ES-I3 (cell line): ENCODE measurements around the gene GALC.
A peak's percentile ranks its signal among the peaks of the same experiment; 100 is the strongest.

ENCODE experiments used
- H3K36me3 ChIP-seq: 2 replicates; pipeline ENCODE4 v1.6.1; 2013; ENCODE audit warnings: mild to moderate bottlenecking, low read length, control low read depth, moderate library complexity; ENCODE audit not compliant: insufficient read depth
- H3K4me1 ChIP-seq: 2 replicates; pipeline ENCODE4 v1.6.1; 2013; ENCODE audit warnings: mild to moderate bottlenecking, control low read depth, low read length; ENCODE audit not compliant: insufficient read depth
- H3K9ac ChIP-seq: 2 replicates; pipeline ENCODE4 v1.6.1; 2013; ENCODE audit warnings: low read depth, mild to moderate bottlenecking, low read length, moderate library complexity
- H3K9me3 ChIP-seq: 2 replicates; pipeline ENCODE4 v1.6.1; 2013; ENCODE audit warnings: mild to moderate bottlenecking, low read length, moderate library complexity; ENCODE audit not compliant: control insufficient read depth, insufficient read depth

The GALC gene

GRCh38 chr14:87998482-87998881 lies 5.5 kb upstream of the GALC start:
- no peaks in the 10 kb centered on the region for H3K36me3 ChIP-seq
- H3K9me3 ChIP-seq, result no peaks in the 10 kb centered on the region
- peaks cover 5% of the 10 kb centered on the region for H3K4me1 ChIP-seq
- H3K9ac ChIP-seq, result no peak overlapping the region

GRCh38 chr14:87996291-87996592 lies 3.3 kb upstream of the GALC start:
- Histone ChIP-seq H3K36me3 (no peaks in the 10 kb centered on the region), H3K9me3 (no peaks in the 10 kb centered on the region), H3K4me1 (peaks cover 5% of the 10 kb centered on the region), H3K9ac (no peak overlapping the region)

GRCh38 chr14:87995500-87996290 lies 2.7 kb upstream of the GALC start:
- no peak overlapping the region for H3K9ac ChIP-seq
- H3K36me3 ChIP-seq, result no peaks in the 10 kb centered on the region
- H3K9me3 ChIP-seq, result no peaks in the 10 kb centered on the region
- peaks cover 5% of the 10 kb centered on the region for H3K4me1 ChIP-seq

GRCh38 chr14:87994974-87995373 lies 2.0 kb upstream of the GALC start:
- Histone ChIP-seq H3K36me3 (no peaks in the 10 kb centered on the region), H3K4me1 (peaks cover 5% of the 10 kb centered on the region), H3K9ac (no peak overlapping the region), H3K9me3 (no peaks in the 10 kb centered on the region)

GRCh38 chr14:87992346-87992717 lies 650 bp downstream of the GALC start:
- Histone ChIP-seq H3K9me3 (no peaks in the 10 kb centered on the region), H3K9ac (peak overlapping the region; percentile 65), H3K4me1 (peaks cover 5% of the 10 kb centered on the region), H3K36me3 (no peaks in the 10 kb centered on the region)

- no peaks in the 10 kb centered on the region for H3K4me1 ChIP-seq
These were observed 2.3 kb downstream of the GALC start for GRCh38 chr14:87990682-87991081.

GRCh38 chr14:87989956-87990299 lies 3.1 kb downstream of the GALC start:
- H3K9ac ChIP-seq, result no peak overlapping the region
- no peaks in the 10 kb centered on the region for H3K9me3 ChIP-seq
- H3K4me1 ChIP-seq, result no peaks in the 10 kb centered on the region
- no peaks in the 10 kb centered on the region for H3K36me3 ChIP-seq

More at GRCh38 chr14:87990682-87991081, 2.3 kb downstream of the GALC start:
- Histone ChIP-seq H3K36me3 (no peaks in the 10 kb centered on the region), H3K9ac (no peak overlapping the region), H3K9me3 (no peaks in the 10 kb centered on the region)

- Histone ChIP-seq H3K9ac (no peak overlapping the region), H3K36me3 (no peaks in the 10 kb centered on the region), H3K4me1 (no peaks in the 10 kb centered on the region), H3K9me3 (no peaks in the 10 kb centered on the region)
These were observed 3.6 kb downstream of the GALC start for GRCh38 chr14:87989221-87989955.

- Histone ChIP-seq H3K9me3 (no peaks in the 10 kb centered on the region), H3K4me1 (no peaks in the 10 kb centered on the region), H3K9ac (no peak overlapping the region), H3K36me3 (no peaks in the 10 kb centered on the region)
These were observed 13.3 kb downstream of the GALC start for GRCh38 chr14:87979689-87980088.

- no peaks in the 10 kb centered on the region for H3K36me3 ChIP-seq
- no peak overlapping the region for H3K9ac ChIP-seq
- no peaks in the 10 kb centered on the region for H3K4me1 ChIP-seq
- H3K9me3 ChIP-seq, result no peaks in the 10 kb centered on the region
These were observed 17.3 kb downstream of the GALC start for GRCh38 chr14:87975636-87976035.

- Histone ChIP-seq H3K9me3 (no peaks in the 10 kb centered on the region), H3K36me3 (no peaks in the 10 kb centered on the region), H3K9ac (no peak overlapping the region), H3K4me1 (no peaks in the 10 kb centered on the region)
These were observed 22.0 kb downstream of the GALC start for GRCh38 chr14:87971010-87971409.

- Histone ChIP-seq H3K9me3 (no peaks in the 10 kb centered on the region), H3K36me3 (no peaks in the 10 kb centered on the region), H3K9ac (no peak overlapping the region), H3K4me1 (no peaks in the 10 kb centered on the region)
These were observed 25.5 kb downstream of the GALC start for GRCh38 chr14:87967496-87967895.

GRCh38 chr14:87966816-87967215 lies 26.2 kb downstream of the GALC start:
- Histone ChIP-seq H3K9ac (no peak overlapping the region), H3K4me1 (no peaks in the 10 kb centered on the region), H3K36me3 (no peaks in the 10 kb centered on the region), H3K9me3 (no peaks in the 10 kb centered on the region)

GRCh38 chr14:87961246-87961645 lies 31.7 kb downstream of the GALC start:
- no peaks in the 10 kb centered on the region for H3K4me1 ChIP-seq
- no peaks in the 10 kb centered on the region for H3K36me3 ChIP-seq
- H3K9ac ChIP-seq, result no peak overlapping the region
- H3K9me3 ChIP-seq, result no peaks in the 10 kb centered on the region

GRCh38 chr14:87960013-87960787 lies 32.8 kb downstream of the GALC start:
- Histone ChIP-seq H3K9ac (no peak overlapping the region), H3K36me3 (no peaks in the 10 kb centered on the region), H3K9me3 (no peaks in the 10 kb centered on the region), H3K4me1 (no peaks in the 10 kb centered on the region)
